Spleen (tissue), 7 donors: Measurements from ENCODE around the gene CYP2B6.

Experiments
- CTCF ChIP-seq, 11 experiments: fragments of 200-600 bp in 7 of 11; fragments of 450-650 bp in 4 of 11; sonication (generic) in 4 of 11; IDR thresholded peaks in 8 of 11; conservative IDR thresholded peaks in 3 of 11; 1 replicate in 7 of 11; 2 replicates in 4 of 11; pipeline versions ENCODE4 v1.4.0 to v1.8.0; 2016 to 2021; ENCODE audit warnings: antibody characterized with exemption in 11 of 11, inconsistent platforms in 4 of 11, mild to moderate bottlenecking in 1 of 11
- POLR2A ChIP-seq, 3 donors: fragments of 450-650 bp; IDR thresholded peaks; one replicate each; pipeline ENCODE4 v1.5.1; 2017; ENCODE audit warnings: antibody characterized with exemption in 3 of 3, mild to moderate bottlenecking in 1 of 3
- POLR2AphosphoS5 ChIP-seq, 3 donors: sonication (generic); formaldehyde crosslinking; IDR thresholded peaks; one replicate each; pipeline ENCODE4 v1.5.1; 2017; ENCODE audit warnings: antibody characterized with exemption in 3 of 3
- donor health status: DM: no; HTN: no; CAD: no; lungs with moderate emphysema.
- donor health status: DM: no; HTN: no; CAD: no.
- donor health status: DM: no; HTN: no; CAD: no.

DNA sequence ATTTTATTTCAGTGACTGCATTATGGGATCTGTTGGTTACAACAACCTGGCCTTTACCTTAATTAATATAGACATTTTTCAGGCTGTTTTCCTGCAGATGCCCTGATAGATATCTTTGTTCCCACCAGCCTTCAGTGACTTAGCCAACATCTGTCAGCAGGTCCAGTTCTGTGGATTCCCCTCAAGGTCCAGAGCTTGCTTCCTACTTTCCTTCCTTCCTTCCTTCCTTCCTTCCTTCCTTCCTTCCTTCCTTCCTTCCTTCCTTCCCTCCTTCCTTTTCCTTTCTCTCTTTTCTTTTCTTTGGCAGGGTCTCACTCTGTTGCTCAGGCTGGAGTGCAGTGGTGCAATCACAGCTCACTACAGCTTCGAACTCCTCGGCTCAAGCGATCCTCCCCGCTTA, 14.4 kb upstream of the CYP2B6 start:
- TF ChIP-seq CTCF (IDR thresholded peaks at IDR 0.05 in 8 of 11, conservative IDR thresholded peaks at IDR 0.05 in 3 of 11) (no peak), POLR2A (IDR thresholded peaks at IDR 0.05) (no peak), POLR2AphosphoS5 (IDR thresholded peaks at IDR 0.05) (no peak)
